ENCODE results near the gene MPG.

DNA sequence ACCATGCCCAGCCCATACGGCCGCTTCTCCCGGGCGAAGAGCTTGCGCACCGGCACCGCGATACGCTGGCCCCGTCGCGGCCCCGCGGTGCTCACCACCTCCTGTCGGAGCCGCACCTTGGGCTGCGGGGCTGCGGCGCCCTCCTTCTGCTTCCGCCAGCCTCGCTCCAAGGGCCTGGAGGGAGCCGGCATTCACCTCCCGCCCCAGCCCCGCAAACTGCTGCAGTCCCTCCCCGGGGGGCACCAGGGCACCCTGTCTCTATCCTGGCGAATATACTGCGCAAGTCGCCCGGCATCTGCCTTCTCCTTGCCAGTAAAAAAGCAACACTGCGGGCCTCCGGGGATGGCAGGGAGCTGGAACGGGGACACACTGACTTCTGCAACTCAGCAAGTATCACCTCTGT, 16.1 kb upstream of the MPG start:
- TF ChIP-seq, protein P1, sequence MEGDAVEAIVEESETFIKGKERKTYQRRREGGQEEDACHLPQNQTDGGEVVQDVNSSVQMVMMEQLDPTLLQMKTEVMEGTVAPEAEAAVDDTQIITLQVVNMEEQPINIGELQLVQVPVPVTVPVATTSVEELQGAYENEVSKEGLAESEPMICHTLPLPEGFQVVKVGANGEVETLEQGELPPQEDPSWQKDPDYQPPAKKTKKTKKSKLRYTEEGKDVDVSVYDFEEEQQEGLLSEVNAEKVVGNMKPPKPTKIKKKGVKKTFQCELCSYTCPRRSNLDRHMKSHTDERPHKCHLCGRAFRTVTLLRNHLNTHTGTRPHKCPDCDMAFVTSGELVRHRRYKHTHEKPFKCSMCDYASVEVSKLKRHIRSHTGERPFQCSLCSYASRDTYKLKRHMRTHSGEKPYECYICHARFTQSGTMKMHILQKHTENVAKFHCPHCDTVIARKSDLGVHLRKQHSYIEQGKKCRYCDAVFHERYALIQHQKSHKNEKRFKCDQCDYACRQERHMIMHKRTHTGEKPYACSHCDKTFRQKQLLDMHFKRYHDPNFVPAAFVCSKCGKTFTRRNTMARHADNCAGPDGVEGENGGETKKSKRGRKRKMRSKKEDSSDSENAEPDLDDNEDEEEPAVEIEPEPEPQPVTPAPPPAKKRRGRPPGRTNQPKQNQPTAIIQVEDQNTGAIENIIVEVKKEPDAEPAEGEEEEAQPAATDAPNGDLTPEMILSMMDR (conservative IDR thresholded peaks at IDR 0.05; ENCODE audit: low read length) = no peak
- no peak for TF ChIP-seq EZH2phosphoT487 (IDR thresholded peaks at IDR 0.05; ENCODE audit: borderline replicate concordance, low read depth, low read length)
